Erythroblast (primary cell): ENCODE measurements around the gene TSHZ1.

Experiments used
- GATA1 ChIP-seq: IDR thresholded peaks from 2 replicates; pipeline ENCODE4 v1.6.1; 2011; ENCODE audit warnings: low read depth, mild to moderate bottlenecking, control low read depth, low read length, moderate library complexity
- POLR2A ChIP-seq: IDR thresholded peaks from 2 replicates; pipeline ENCODE4 v1.6.1; 2011; ENCODE audit warnings: mild to moderate bottlenecking, low read length

GRCh38 chr18:75338631-75339030 lies 128.0 kb downstream of the TSHZ1 start:
- TF ChIP-seq POLR2A (no peak), GATA1 (no peak)
